Natural killer cell (primary cell): ENCODE data around the gene QSOX1. TPM values are rescaled to one million over a fixed set of nuclear protein-coding genes. Genes with fewer than 3 reads are reported as not detected.

Experiments
- ATAC-seq, 3 donors: fragments of 150-1000 bp in 2 of 3; fragments of 200-7000 bp in 1 of 3; cut with Tn5 transposase; 1 replicate in 1 of 3; 2 replicates in 2 of 3; pipeline ENCODE4 v1.10.0; 2021; ENCODE audit warnings: mild to moderate bottlenecking in 2 of 3, moderate library complexity in 2 of 3
- DNase-seq, 2 donors: peaks; one replicate each; pipeline versions ENCODE4 v3.0.0 to v3.0.0-alpha.2; 2013 to 2021; ENCODE audit warnings: mixed read lengths in 1 of 2
- H3K27ac ChIP-seq: one replicate; pipeline ENCODE4 v1.5.1; 2013; ENCODE audit warnings: mild to moderate bottlenecking, low read length
- H3K27me3 ChIP-seq: one replicate; pipeline ENCODE4 v1.6.1; 2013; ENCODE audit warnings: low read length; ENCODE audit not compliant: control insufficient read depth, insufficient read depth
- H3K36me3 ChIP-seq: one replicate; pipeline ENCODE4 v1.6.1; 2013; ENCODE audit warnings: low read length; ENCODE audit not compliant: control insufficient read depth, insufficient read depth
- H3K4me1 ChIP-seq: one replicate; pipeline ENCODE4 v1.6.1; 2013; ENCODE audit warnings: low read length; ENCODE audit not compliant: control insufficient read depth, insufficient read depth
- H3K4me3 ChIP-seq: one replicate; pipeline ENCODE4 v1.5.1; 2013; ENCODE audit warnings: low read length
- H3K9me3 ChIP-seq: one replicate; pipeline ENCODE4 v1.6.1; 2013; ENCODE audit warnings: low read length; ENCODE audit not compliant: control insufficient read depth, insufficient read depth
- H3K27ac Mint-ChIP-seq, 2 donors: one replicate each; pipeline ENCODE4 v1.8.0; 2022; ENCODE audit warnings: mild to moderate bottlenecking in 2 of 2, mixed read lengths in 2 of 2, moderate library complexity in 1 of 2
- H3K27me3 Mint-ChIP-seq, 2 donors: one replicate each; pipeline ENCODE4 v1.8.0; 2022; ENCODE audit warnings: low read depth in 2 of 2, mixed read lengths in 2 of 2
- H3K36me3 Mint-ChIP-seq: one replicate; pipeline ENCODE4 v1.8.0; 2022; ENCODE audit warnings: mixed read lengths
- H3K4me1 Mint-ChIP-seq, 2 donors: one replicate each; pipeline ENCODE4 v1.8.0; 2022; ENCODE audit warnings: mixed read lengths in 2 of 2
- H3K4me3 Mint-ChIP-seq: one replicate; pipeline ENCODE4 v1.8.0; 2022; ENCODE audit warnings: mild to moderate bottlenecking, moderate library complexity, mixed read lengths
- H3K9me3 Mint-ChIP-seq, 2 donors: one replicate each; pipeline ENCODE4 v1.8.0; 2022; ENCODE audit warnings: mixed read lengths in 2 of 2
- WGBS: methylation state at CpG from one replicate; pipeline ENCODE4 v1.1.7; 2013; ENCODE audit warnings: missing lambda C conversion rate; ENCODE audit not compliant: insufficient coverage; 5-methylcytosine and 5-hydroxymethylcytosine counted together
- intact Hi-C: fragments of 100-400 bp; cut with micrococcal nuclease; formaldehyde crosslinking; loops from one replicate; pipeline ENCODE4 v1.14.2; 2022
- total RNA-seq, 4 donors: library from RNA; stranded (reverse); fragments of 120-200 nt in 1 of 4; gene quantifications; one replicate each; pipeline versions ENCODE4 v1.2.3 to v1.2.4, GENCODE V29; 2013 to 2022
- TF ChIP-seq, protein P1 (sequence below): fragments of 200-600 bp; IDR thresholded peaks from one replicate; pipeline ENCODE4 v1.8.0; 2022; ENCODE audit warnings: antibody characterized with exemption

QSOX1 gene
- total RNA-seq, 3 donors from 2014 or later (not counting 1 experiment from before 2014, with no cell fraction given) = 31.0 to 42.7 (median 38.2) TPM

DNA sequence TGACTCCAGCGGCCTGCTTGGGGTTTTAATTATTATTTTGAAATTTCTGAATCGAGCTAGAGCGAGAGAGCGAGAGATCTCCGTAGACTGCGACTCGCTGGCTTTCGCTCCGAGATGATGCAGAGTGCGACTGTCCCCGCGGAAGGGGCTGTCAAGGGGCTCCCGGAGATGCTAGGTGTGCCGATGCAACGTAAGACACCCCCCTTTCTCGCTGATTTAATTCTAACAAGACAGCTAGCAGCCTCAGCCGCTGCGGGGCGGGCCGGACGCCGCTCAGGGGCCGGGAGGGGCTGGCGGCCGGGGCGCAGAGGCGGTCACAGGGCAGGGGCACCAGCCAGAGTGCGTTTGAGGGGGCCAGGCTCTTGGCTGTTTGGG, 75.7 kb downstream of the QSOX1 start:
- Histone ChIP-seq H3K27me3 (peaks cover 60% of the 10 kb centered on the region), H3K4me1 (peaks cover 48% of the 10 kb centered on the region), H3K36me3 (no peaks in the 10 kb centered on the region), H3K9me3 (no peaks in the 10 kb centered on the region), H3K27ac (no peak overlapping the region), H3K4me3 (peak overlapping the region; percentile 26)
- under 1% methylated on average over 28 of the region's 28 CpGs for WGBS
- H3K36me3 Mint-ChIP-seq = no peaks in the 10 kb centered on the region
- peaks cover 59 to 62% of the 10 kb centered on the region in 2 donors for H3K27me3 Mint-ChIP-seq
- H3K4me1 Mint-ChIP-seq = peaks cover 12 to 27% of the 10 kb centered on the region in 2 donors
- intact Hi-C loops = no loop called here
- peak; percentile 21 to 43 (median 25) for ATAC-seq
- DNase-seq = peak in 1 of 2 donors; percentile 29
- TF ChIP-seq, protein P1, sequence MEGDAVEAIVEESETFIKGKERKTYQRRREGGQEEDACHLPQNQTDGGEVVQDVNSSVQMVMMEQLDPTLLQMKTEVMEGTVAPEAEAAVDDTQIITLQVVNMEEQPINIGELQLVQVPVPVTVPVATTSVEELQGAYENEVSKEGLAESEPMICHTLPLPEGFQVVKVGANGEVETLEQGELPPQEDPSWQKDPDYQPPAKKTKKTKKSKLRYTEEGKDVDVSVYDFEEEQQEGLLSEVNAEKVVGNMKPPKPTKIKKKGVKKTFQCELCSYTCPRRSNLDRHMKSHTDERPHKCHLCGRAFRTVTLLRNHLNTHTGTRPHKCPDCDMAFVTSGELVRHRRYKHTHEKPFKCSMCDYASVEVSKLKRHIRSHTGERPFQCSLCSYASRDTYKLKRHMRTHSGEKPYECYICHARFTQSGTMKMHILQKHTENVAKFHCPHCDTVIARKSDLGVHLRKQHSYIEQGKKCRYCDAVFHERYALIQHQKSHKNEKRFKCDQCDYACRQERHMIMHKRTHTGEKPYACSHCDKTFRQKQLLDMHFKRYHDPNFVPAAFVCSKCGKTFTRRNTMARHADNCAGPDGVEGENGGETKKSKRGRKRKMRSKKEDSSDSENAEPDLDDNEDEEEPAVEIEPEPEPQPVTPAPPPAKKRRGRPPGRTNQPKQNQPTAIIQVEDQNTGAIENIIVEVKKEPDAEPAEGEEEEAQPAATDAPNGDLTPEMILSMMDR = no peak
- H3K27ac Mint-ChIP-seq = no peak overlapping the region
- H3K4me3 Mint-ChIP-seq = peak overlapping the region; percentile 82
- no peaks in the 10 kb centered on the region for H3K9me3 Mint-ChIP-seq

DNA sequence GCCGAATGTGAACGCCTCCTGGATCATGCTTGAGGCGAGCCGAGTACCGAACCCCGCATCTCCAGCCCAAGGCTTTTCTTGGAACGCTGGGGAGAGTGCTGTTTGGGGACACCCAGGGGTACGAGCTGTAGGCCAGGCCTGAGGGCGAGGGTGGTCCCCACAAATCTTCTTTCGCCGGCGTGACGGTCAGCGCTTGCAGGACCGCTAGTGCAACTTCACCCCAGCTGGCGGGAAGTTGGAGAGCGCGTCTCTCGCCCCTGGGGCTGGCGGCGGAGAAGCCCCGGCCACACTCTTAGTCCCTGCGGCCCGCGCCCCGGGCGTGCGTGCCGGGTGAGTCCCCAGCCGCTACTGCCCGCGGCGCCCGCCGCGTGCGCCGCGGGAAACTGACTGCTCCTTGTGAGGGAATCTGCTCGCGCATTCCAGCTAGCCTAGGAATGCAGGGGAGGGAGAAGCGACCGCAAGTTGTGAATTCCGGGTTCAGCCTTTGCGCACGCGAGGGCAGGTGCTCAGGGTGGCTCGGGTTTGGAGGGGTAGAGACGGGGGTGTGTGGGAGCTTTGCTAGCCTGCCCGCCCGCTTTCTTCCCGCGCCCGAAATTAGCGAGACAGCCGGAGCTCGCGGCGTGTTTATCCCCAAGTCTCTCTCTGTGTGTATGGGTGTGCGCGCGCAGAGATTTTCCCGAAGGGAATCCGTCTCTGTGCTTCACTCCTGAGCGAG, 76.3 kb downstream of the QSOX1 start:
- under 1% methylated on average over 65 of the region's 65 CpGs for WGBS
- Histone ChIP-seq H3K27me3 (peaks cover 64% of the 10 kb centered on the region), H3K36me3 (no peaks in the 10 kb centered on the region), H3K27ac (no peak overlapping the region), H3K4me3 (no peak overlapping the region), H3K9me3 (no peaks in the 10 kb centered on the region), H3K4me1 (peaks cover 52% of the 10 kb centered on the region)
- H3K4me3 Mint-ChIP-seq = peak overlapping the region; percentile 60
- no peaks in the 10 kb centered on the region for H3K36me3 Mint-ChIP-seq
- intact Hi-C loops = no loop called here
- H3K4me1 Mint-ChIP-seq = peaks cover 16 to 31% of the 10 kb centered on the region in 2 donors
- no peaks in the 10 kb centered on the region for H3K9me3 Mint-ChIP-seq
- ATAC-seq (peak in 2 of 3 donors; percentile 6 to 36), DNase-seq (peak in 1 of 2 donors; percentile 14)
- H3K27ac Mint-ChIP-seq = no peak overlapping the region
- TF ChIP-seq, protein P1 = no peak
- H3K27me3 Mint-ChIP-seq = peaks cover 64 to 67% of the 10 kb centered on the region in 2 donors

DNA sequence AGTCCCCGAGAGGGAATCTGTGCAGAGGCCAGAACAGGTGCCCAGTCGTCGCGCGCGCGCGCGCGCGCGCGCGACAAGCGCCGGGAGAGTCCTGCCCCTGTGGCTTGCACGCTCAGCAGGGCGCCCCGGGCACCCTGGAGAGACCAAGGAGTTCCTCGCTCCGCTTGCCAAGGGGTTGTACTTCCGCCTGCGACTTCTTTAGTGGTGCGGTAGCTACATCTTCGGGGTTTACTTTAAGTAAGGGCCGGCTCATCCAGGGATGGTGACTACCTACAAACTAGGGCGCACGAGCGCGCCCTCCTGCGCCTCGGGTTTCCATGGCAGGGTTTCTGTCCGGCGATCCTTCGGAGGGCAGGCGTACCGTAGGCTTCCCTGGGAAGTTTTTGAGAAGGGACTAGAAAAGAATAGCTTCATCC, 76.8 kb downstream of the QSOX1 start:
- peak overlapping the region; percentile 60 for H3K4me3 Mint-ChIP-seq
- no peak overlapping the region for H3K27ac Mint-ChIP-seq
- TF ChIP-seq, protein P1 = no peak
- ATAC-seq (no peak), DNase-seq (peak in 1 of 2 donors; percentile 38)
- intact Hi-C loops = no loop called here
- no peaks in the 10 kb centered on the region for H3K9me3 Mint-ChIP-seq
- H3K27me3 Mint-ChIP-seq = peaks cover 65 to 68% of the 10 kb centered on the region in 2 donors
- Histone ChIP-seq H3K4me3 (no peak overlapping the region), H3K4me1 (peaks cover 52% of the 10 kb centered on the region), H3K36me3 (no peaks in the 10 kb centered on the region), H3K9me3 (no peaks in the 10 kb centered on the region), H3K27ac (no peak overlapping the region), H3K27me3 (peaks cover 65% of the 10 kb centered on the region)
- 2% methylated on average over 37 of the region's 37 CpGs for WGBS
- H3K36me3 Mint-ChIP-seq = no peaks in the 10 kb centered on the region
- H3K4me1 Mint-ChIP-seq = peaks cover 17 to 36% of the 10 kb centered on the region in 2 donors
